Neural progenitor cell (in vitro differentiated cells): ENCODE data around the gene ZDHHC17. TPM values are rescaled to one million over a fixed set of nuclear protein-coding genes. Genes with fewer than 3 reads are reported as not detected.
A peak's percentile ranks its signal among the peaks of the same experiment; 100 is the strongest.

Source experiments
- DNase-seq: peaks from one replicate; pipeline ENCODE4 v3.0.0-alpha.2; 2016; ENCODE audit warnings: low spot score
- H2AFZ ChIP-seq: fragments of 200-600 bp; sonication (generic); replicated peaks from 2 replicates; pipeline ENCODE4 v1.6.1; 2016; ENCODE audit warnings: antibody characterized with exemption
- H3F3A ChIP-seq: fragments of 200-600 bp; sonication (generic); 2 replicates; pipeline ENCODE4 v1.6.1; 2016; ENCODE audit warnings: antibody characterized with exemption, low read depth
- H3K27ac ChIP-seq: fragments of 200-600 bp; sonication (generic); 2 replicates; pipeline ENCODE4 v1.5.1; 2016; ENCODE audit warnings: mild to moderate bottlenecking
- H3K27me3 ChIP-seq: fragments of 200-600 bp; sonication (generic); 2 replicates; pipeline ENCODE4 v1.6.1; 2016; ENCODE audit warnings: mild to moderate bottlenecking, moderate library complexity
- H3K36me3 ChIP-seq: fragments of 200-600 bp; sonication (generic); 2 replicates; pipeline ENCODE4 v1.5.1; 2016
- H3K4me1 ChIP-seq: fragments of 200-600 bp; sonication (generic); 2 replicates; pipeline ENCODE4 v1.6.1; 2016; ENCODE audit warnings: mixed run types
- H3K4me2 ChIP-seq: fragments of 200-600 bp; sonication (generic); 2 replicates; pipeline ENCODE4 v1.6.1; 2016
- H3K4me3 ChIP-seq: fragments of 200-600 bp; sonication (generic); 2 replicates; pipeline ENCODE4 v1.5.1; 2016
- H3K79me2 ChIP-seq: fragments of 200-600 bp; sonication (generic); 2 replicates; pipeline ENCODE4 v1.6.1; 2016; ENCODE audit warnings: low read depth
- H3K9ac ChIP-seq: fragments of 200-600 bp; sonication (generic); 2 replicates; pipeline ENCODE4 v1.6.1; 2016
- H3K9me3 ChIP-seq: fragments of 200-600 bp; sonication (generic); 2 replicates; pipeline ENCODE4 v1.5.1; 2016; ENCODE audit warnings: low read depth
- H4K20me1 ChIP-seq: fragments of 200-600 bp; sonication (generic); 2 replicates; pipeline ENCODE4 v1.6.1; 2016; ENCODE audit warnings: low read depth
- H3K27ac Mint-ChIP-seq: 3 replicates; pipeline ENCODE4 v1.8.0; 2021; ENCODE audit warnings: mixed read lengths
- H3K27me3 Mint-ChIP-seq: 2 replicates; pipeline ENCODE4 v1.8.0; 2022; ENCODE audit warnings: low read depth, mild to moderate bottlenecking, inconsistent platforms, moderate library complexity, mixed read lengths; ENCODE audit not compliant: insufficient read depth
- H3K36me3 Mint-ChIP-seq: 3 replicates; pipeline ENCODE4 v1.8.0; 2021; ENCODE audit warnings: mixed read lengths
- H3K4me1 Mint-ChIP-seq: 3 replicates; pipeline ENCODE4 v1.8.0; 2021; ENCODE audit warnings: mixed read lengths
- H3K4me3 Mint-ChIP-seq: 3 replicates; pipeline ENCODE4 v1.8.0; 2021; ENCODE audit warnings: mild to moderate bottlenecking, moderate library complexity, mixed read lengths
- H3K9me3 Mint-ChIP-seq: 3 replicates; pipeline ENCODE4 v1.8.0; 2020; ENCODE audit warnings: mixed read lengths
- CTCF ChIP-seq: fragments of 200-600 bp; sonication (generic); IDR thresholded peaks from 2 replicates; pipeline ENCODE4 v1.5.1; 2017; ENCODE audit warnings: antibody characterized with exemption, mild to moderate bottlenecking
- EZH2 ChIP-seq: fragments of 200-600 bp; sonication (generic); IDR thresholded peaks from 2 replicates; pipeline ENCODE4 v1.6.1; 2017; ENCODE audit warnings: antibody characterized with exemption, mild to moderate bottlenecking, moderate library complexity
- EZH2phosphoT487 ChIP-seq: fragments of 200-600 bp; sonication (generic); IDR thresholded peaks from 2 replicates; pipeline ENCODE4 v1.6.1; 2017; ENCODE audit warnings: antibody characterized with exemption
- total RNA-seq: library from RNA; depleted of rRNA; stranded (reverse); fragments of >200 nt; gene quantifications from 2 replicates; pipeline ENCODE4 v1.2.3, GENCODE V29; 2015; ENCODE audit warnings: low replicate concordance

ZDHHC17 gene
- total RNA-seq, 1 donor from 2014 or later = 99.1 TPM

DNA sequence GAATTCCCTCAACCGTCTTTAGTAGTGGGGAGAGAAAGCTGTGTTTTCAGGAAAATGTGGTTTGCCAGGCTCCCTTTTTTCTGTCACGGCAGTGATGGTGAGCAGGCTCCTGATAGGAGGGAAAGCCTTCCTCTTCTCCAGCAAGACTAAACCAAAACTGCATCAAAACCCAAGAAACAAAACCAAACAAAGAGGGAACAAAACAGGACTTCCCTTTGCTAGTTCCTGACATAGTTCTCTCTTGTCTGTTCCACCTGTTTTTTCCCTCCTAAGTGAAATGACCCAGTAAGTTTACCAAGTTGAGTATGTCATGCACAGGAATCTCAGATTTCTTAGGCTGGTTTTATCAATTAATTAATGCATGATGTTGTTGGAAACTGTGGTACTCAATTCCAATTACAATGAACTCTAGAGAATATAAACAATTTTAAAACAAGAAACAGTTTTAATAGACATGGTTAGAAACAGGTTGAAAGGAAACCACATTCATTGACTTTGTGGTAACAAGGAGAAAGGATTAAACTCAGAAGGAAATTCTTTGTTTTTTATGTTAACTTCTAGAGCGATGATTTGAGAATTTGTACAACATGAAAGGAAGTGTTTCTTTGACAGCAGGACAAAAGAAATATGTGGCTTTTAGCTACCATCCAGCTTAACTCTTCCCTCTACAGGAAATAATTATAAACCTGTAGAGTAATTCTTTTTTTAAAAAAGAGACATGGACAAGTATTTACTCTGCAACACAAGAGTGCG lies 137.9 kb downstream of the ZDHHC17 start:
- Histone ChIP-seq H3F3A (peaks cover 8% of the 10 kb centered on the region), H3K4me1 (peaks cover 13% of the 10 kb centered on the region), H3K27me3 (no peaks in the 10 kb centered on the region), H3K9ac (no peak overlapping the region), H3K27ac (no peak overlapping the region), H3K9me3 (no peaks in the 10 kb centered on the region), H3K4me3 (no peak overlapping the region), H4K20me1 (no peaks in the 10 kb centered on the region), H3K79me2 (no peaks in the 10 kb centered on the region), H2AFZ (peak overlapping the region; percentile 59), H3K4me2 (no peak overlapping the region), H3K36me3 (no peaks in the 10 kb centered on the region)
- Mint-ChIP-seq H3K4me3 (no peak overlapping the region), H3K27ac (no peak overlapping the region), H3K4me1 (peaks cover 6% of the 10 kb centered on the region), H3K36me3 (no peaks in the 10 kb centered on the region), H3K27me3 (peaks cover 5% of the 10 kb centered on the region), H3K9me3 (peaks cover 2% of the 10 kb centered on the region)
- DNase-seq = no peak
- TF ChIP-seq CTCF (no peak), EZH2phosphoT487 (no peak), EZH2 (no peak)

Other genes with a start within 250 kb of the ZDHHC17 start
- 73.0 and 93.6 TPM in 2 replicates for gene OSBPL8, start 204.3 kb upstream of the ZDHHC17 start, total RNA-seq
- 353 and 405 TPM in 2 replicates for gene CSRP2, start 114.9 kb downstream of the ZDHHC17 start, total RNA-seq